ENCODE results near the gene RUBCNL. TPM values are rescaled to one million over a fixed set of nuclear protein-coding genes. Genes with fewer than 3 reads are reported as not detected.

RUBCNL gene
- total RNA-seq, 1 donor from 2014 or later = not detected

DNA sequence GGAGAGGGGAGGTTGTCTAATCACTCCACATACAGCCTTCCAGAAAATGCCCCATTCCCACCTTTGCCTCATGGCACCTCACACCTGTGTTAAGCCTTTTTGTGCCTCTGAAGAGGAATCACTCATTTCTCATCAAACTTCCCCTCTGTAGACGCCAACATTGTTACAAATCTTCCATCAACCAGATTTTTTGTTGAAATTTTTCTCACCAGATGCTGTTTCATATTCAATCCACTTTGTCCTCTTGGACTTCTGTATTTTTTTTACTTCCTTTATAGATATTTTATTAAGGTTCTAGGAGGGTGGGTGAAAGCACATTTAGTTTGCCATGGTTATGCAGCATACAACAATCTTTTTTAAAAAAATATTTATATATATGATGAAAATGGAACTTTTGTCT, 74.0 kb downstream of the RUBCNL start:
- DNase-seq (ENCODE audit: extremely low read depth, low read depth, low spot score) = no peak

DNA sequence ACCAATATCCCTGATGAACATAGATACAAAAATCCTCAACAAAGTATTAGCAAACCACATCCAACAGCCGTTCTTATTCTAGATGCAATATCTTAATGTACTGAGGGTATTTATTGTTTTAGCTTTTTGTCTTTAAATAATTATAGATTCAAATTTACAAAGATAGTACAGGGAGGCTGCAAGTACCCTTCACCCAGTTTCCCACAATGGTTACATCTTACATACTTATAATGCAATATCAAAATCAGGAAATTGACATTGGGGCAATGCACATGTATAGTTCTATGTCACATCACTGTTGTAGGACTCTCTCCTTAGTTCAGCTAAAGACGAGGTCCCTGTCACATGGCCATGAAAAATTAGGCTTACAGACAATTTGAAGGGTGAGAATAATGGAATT, 75.8 kb downstream of the RUBCNL start:
- no peak for DNase-seq (ENCODE audit: extremely low read depth, low read depth, low spot score)

DNA sequence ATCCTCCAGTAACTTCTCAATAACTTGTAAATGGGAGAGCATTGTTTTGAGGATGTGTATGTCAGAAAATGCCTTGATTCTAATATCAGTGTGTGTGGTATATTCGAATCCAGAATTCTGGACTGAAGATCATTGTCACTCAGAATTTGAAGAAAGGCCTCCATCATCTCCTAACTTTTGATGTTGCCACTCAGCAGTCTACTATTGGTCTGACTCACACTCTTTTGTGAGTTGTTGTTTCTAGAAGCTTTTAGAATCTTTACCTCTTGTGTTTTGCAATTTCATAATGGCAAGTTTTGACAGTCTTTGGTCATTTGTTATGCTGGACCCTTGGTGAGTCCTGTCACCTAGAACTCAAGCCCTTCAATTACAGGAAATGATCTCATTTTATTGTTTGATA, 77.0 kb downstream of the RUBCNL start:
- DNase-seq (ENCODE audit: extremely low read depth, low read depth, low spot score) = no peak

DNA sequence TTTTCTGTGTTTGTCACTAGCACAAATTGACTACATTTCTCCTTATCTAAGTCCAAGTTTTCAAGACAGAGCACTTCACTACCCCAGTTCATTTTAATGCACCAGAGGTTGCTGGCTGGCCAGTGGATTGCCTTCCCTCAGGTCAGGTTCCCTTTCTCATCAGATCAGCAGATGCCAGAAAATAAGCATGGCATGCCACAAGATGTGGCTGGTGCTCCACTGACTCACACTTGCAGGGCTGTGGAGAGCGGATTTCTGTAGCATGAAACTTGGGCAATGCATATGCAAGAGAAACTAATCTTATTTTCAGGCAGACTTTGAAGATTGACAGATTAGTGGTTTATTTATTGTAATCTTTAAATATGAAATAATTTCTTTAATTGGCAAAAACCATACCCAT, 79.5 kb downstream of the RUBCNL start:
- DNase-seq (ENCODE audit: extremely low read depth, low read depth, low spot score) = no peak

DNA sequence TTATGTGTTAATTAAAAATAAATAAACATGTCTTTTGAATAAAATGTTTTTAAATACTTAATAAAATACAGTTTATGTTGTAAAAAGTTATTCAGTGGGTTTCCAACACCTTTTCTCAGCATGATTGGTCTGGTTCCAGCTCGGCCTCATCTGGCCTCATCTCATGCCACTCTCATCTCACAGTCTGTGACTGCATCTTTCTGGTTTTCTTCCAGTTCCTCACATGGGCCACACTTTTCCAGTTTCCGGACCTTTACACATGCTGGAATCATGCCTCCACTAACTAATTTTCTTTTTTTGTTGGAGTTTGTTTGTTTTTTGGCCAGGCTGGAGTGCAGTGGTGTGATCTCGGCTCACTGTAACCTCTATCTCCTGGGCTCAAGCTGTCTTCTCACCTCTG, 82.5 kb downstream of the RUBCNL start:
- no peak for DNase-seq (ENCODE audit: extremely low read depth, low read depth, low spot score)

DNA sequence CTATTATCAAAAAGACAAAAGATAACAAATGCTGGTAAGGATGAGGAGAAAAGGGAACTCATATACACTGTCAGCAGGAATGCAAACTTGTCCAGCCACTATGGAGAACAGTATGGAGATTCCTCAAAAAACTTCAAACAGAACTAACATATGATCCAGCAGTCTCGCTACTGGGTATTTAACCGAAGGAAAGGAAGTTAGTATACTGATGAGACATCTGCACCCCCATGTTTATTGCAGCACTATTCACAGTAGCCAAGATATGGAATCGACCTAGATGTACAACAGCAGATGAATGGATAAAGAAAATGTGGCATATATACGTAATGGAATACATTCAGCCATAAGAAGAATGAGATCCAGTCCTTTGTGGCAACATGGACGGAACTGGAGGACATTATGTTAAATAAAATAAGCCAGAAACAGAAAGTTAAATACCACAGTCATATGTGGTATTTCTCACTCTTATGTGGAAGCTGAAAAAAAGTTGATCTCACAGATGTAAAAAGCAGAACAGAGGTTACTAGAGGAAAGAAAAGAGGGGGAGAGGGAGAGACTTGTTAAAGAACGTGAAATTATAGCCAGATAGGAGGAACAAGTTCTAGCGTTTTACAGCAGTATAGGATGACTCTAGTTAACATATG, 83.2 kb downstream of the RUBCNL start:
- no peak for DNase-seq (ENCODE audit: extremely low read depth, low read depth, low spot score)

DNA sequence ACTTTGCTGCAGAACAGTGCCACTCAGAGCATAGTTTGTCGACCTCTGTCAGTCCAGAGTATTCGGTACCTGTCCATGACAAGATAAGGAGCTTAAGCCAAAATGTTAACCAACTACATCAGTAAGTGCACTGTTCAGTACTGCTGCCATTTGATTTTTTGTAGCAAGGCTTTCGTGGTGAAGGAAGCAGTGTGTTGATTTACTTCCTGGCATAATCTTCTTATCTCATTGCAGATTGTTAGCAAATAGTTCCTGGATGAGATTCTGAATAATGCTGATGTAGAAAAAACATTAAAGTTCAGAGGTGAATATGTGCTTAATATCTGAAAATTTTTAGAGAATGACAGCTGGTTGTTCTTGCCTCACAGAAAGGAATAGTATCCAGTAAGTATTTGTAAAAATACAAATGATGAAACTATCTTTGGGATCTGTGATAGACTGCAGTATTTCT, 89.7 kb downstream of the RUBCNL start:
- no peak for DNase-seq (ENCODE audit: extremely low read depth, low read depth, low spot score)

DNA sequence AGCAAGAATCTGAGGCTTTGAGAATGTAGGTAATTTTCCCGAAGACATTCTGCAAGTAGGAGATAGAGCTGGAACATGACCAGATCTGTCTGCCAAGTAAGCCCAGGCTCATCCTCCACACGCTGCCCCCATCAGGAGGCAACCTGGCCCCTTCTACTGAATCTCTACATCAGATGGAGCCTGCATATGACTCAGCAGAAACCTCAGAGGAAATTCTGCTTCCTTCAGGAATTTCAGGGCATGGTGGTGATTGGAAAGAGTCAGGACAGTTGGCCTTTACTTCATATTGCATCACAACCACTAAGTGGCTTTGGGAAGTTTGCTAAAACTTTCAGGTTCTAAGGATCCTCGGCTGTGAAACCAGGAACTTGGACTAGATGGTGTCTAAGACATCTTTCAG, 90.1 kb downstream of the RUBCNL start:
- peak; percentile 48 for DNase-seq (ENCODE audit: extremely low read depth, low read depth, low spot score)

DNA sequence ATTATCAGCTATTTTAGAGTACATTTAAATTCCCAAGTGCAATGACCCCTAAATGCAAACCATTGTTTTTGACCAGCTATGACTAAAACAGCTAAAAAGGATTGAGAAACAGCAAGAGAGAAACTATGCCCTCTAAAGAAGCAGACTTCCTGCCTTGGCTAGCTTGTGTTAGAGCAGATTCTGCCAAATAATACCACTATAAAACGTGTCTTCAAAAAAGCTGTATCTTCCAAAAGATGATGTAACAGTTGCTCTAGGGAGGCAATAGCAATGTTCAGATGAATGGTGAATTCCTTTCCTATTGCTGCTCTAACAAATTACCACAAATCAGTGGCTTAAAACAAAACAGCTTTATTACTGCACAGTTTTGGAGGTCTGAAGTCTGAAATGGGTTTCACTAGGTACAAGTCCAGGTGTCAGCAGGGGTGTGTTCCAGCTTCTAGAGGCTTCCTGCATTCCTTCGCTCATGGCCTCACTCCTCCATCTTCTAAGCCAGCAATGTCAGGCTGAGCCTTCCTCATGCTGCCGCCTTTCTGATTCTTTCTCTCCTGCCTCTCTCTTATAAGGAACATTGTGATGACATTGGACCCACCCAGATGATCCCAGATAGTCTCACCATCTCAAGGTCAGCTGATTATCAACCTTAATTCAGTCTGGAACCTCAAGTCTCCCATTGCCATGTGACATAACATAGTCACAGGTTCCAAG, 90.8 kb downstream of the RUBCNL start:
- no peak for DNase-seq (ENCODE audit: extremely low read depth, low read depth, low spot score)

DNA sequence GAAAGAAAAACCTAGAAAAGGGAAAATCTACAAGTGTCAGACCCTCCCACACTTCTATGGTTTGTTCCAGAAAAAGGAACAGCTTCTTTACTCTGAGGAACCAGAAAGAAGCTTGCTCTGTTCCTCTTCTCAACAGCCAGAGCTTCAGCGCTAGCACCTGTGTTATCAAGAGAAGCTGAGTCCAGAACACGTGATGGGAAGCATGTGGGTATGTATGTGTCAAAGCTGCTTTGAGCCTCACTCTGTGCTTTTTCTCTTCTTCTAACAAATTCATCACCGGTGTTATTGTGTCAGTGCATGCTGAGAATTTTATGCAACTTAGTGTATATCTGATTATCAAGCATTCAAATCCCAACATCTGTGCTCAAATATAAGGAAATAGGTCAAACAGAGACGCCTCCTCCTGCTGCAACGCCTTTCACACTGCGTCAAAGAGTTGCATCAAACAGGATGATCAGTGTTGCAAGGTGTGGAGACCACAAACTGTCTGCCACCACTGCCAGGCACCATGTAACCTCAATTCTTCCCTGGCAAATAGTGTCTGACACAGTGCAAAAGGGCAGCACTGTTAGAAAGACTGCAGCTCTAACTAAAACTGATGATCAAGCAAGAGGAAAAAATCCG, 91.4 kb downstream of the RUBCNL start:
- no peak for DNase-seq (ENCODE audit: extremely low read depth, low read depth, low spot score)

DNA sequence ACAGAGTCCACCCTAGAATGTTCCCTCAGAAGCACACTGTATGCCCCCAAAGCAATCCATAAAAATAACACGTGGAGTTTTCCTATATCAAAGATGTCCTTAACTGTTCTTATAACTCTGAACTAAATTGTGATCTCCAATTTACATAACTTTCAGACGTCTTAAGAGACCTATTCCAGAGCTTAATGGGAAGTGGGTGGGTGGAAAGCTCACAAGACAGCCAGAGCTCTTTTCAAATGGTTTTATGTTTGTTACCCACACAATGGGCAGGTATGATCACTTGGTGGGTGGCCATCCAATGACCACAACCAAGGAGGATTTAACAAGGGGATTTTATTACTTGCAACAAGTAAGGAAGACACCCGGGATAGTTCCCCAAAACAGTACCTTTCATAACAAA, 93.6 kb downstream of the RUBCNL start:
- no peak for DNase-seq (ENCODE audit: extremely low read depth, low read depth, low spot score)

Other genes starting within 250 kb of the RUBCNL start
- 1.4 and 2.3 TPM in 2 replicates for gene LCP1, start 205.1 kb downstream of the RUBCNL start, total RNA-seq
- gene LRRC63, start 175.3 kb downstream of the RUBCNL start, total RNA-seq = 0.06 TPM in 1 of 2 replicates, not detected in the other
- gene LRCH1, start 165.9 kb upstream of the RUBCNL start, total RNA-seq = 17.7 and 36.8 TPM in 2 replicates